Colonic mucosa (tissue), 4 donors: ENCODE measurements around the gene MGMT. TPM values are rescaled to one million over a fixed set of nuclear protein-coding genes. Genes with fewer than 3 reads are reported as not detected.

Experiments
- DNase-seq: peaks from one replicate; pipeline ENCODE4 v3.0.0-alpha.2; 2020
- H3K27ac ChIP-seq: fragments of 200-600 bp; one replicate; pipeline ENCODE4 v1.8.0; 2021
- H3K27me3 ChIP-seq: fragments of 200-600 bp; one replicate; pipeline ENCODE4 v1.8.0; 2021
- H3K36me3 ChIP-seq: fragments of 200-600 bp; one replicate; pipeline ENCODE4 v1.8.0; 2021
- H3K4me1 ChIP-seq: fragments of 200-600 bp; one replicate; pipeline ENCODE4 v1.8.0; 2021; ENCODE audit warnings: mild to moderate bottlenecking
- H3K4me3 ChIP-seq: fragments of 200-600 bp; one replicate; pipeline ENCODE4 v1.8.0; 2021
- H3K9ac ChIP-seq, 2 donors: one replicate each; pipeline ENCODE4 v1.7.0; 2013; ENCODE audit warnings: control low read depth in 2 of 2, low read depth in 2 of 2, low read length in 2 of 2
- H3K9me3 ChIP-seq: fragments of 200-600 bp; one replicate; pipeline ENCODE4 v1.8.0; 2021
- CTCF ChIP-seq: fragments of 200-600 bp; IDR thresholded peaks from one replicate; pipeline ENCODE4 v1.8.0; 2022; ENCODE audit warnings: antibody characterized with exemption, mild to moderate bottlenecking
- intact Hi-C: fragments of 100-400 bp; cut with DNase I; formaldehyde crosslinking; loops from one replicate; pipeline ENCODE4 v1.14.1; 2022
- total RNA-seq, 2 donors: library from RNA; stranded (reverse); fragmentation: NEBNext Ultra II Directional in 1 of 2; extraction: Animal tissue kit (Norgen Biotek cat#: 25700) in 1 of 2; gene quantifications; one replicate each; pipeline ENCODE4 v1.2.1, GENCODE V29; 2021
- donor health status: healthy.
- donor health status: DM: no; HTN: no; CAD: no.
- donor health status: DM: no; HTN: no; CAD: no.

The MGMT gene
- total RNA-seq, 2 donors from 2014 or later, result 17.5 to 18.2 TPM

- intact Hi-C loops, result no loop called here
- Histone ChIP-seq H3K27me3 (no peaks in the 10 kb centered on the region), H3K9me3 (no peaks in the 10 kb centered on the region), H3K36me3 (no peaks in the 10 kb centered on the region), H3K4me3 (no peak overlapping the region), H3K27ac (no peak overlapping the region), H3K4me1 (no peaks in the 10 kb centered on the region), H3K9ac (no peak overlapping the region)
- TF ChIP-seq CTCF, result no peak
- DNase-seq, result no peak
Measured at GRCh38 chr10:129440722-129441316, 26.2 kb upstream of the MGMT start.

- intact Hi-C loops, result no loop called here
- Histone ChIP-seq H3K36me3 (no peaks in the 10 kb centered on the region), H3K27me3 (no peaks in the 10 kb centered on the region), H3K9me3 (no peaks in the 10 kb centered on the region), H3K9ac (no peak overlapping the region), H3K4me3 (no peak overlapping the region), H3K27ac (no peak overlapping the region), H3K4me1 (no peaks in the 10 kb centered on the region)
- DNase-seq, result no peak
- no peak for TF ChIP-seq CTCF
Measured at GRCh38 chr10:129441372-129442009, 25.6 kb upstream of the MGMT start.

GRCh38 chr10:129442866-129443265, 24.2 kb upstream of the MGMT start:
- Histone ChIP-seq H3K27ac (no peak overlapping the region), H3K9ac (no peak overlapping the region), H3K4me3 (no peak overlapping the region), H3K9me3 (no peaks in the 10 kb centered on the region), H3K27me3 (no peaks in the 10 kb centered on the region), H3K36me3 (no peaks in the 10 kb centered on the region), H3K4me1 (no peaks in the 10 kb centered on the region)
- DNase-seq, result no peak
- intact Hi-C loops, result no loop called here
- TF ChIP-seq CTCF, result no peak

- no peaks in the 10 kb centered on the region for H3K9me3 ChIP-seq
- no peaks in the 10 kb centered on the region for H3K27me3 ChIP-seq
- intact Hi-C loops, result no loop called here
- no peak for TF ChIP-seq CTCF
- no peak overlapping the region for H3K27ac ChIP-seq
- no peaks in the 10 kb centered on the region for H3K36me3 ChIP-seq
- no peaks in the 10 kb centered on the region for H3K4me1 ChIP-seq
- H3K9ac ChIP-seq, result no peak overlapping the region
- DNase-seq, result no peak
- no peak overlapping the region for H3K4me3 ChIP-seq
Measured at GRCh38 chr10:129444359-129444758, 22.7 kb upstream of the MGMT start.

- Histone ChIP-seq H3K9me3 (no peaks in the 10 kb centered on the region), H3K9ac (no peak overlapping the region), H3K36me3 (no peaks in the 10 kb centered on the region), H3K4me1 (no peaks in the 10 kb centered on the region), H3K4me3 (no peak overlapping the region), H3K27ac (no peak overlapping the region), H3K27me3 (no peaks in the 10 kb centered on the region)
- intact Hi-C loops, result no loop called here
- DNase-seq, result no peak
- no peak for TF ChIP-seq CTCF
Measured at GRCh38 chr10:129445436-129446182, 21.4 kb upstream of the MGMT start.
